PFSK-1 (cell line): ENCODE data around the gene BRMS1.

Source experiments
- FOXP2 ChIP-seq: optimal IDR thresholded peaks from 2 replicates; pipeline ENCODE3; 2011; ENCODE audit warnings: borderline replicate concordance, control low read depth, inconsistent platforms; ENCODE audit not compliant: insufficient read depth; ENCODE audit errors: extremely low read length, extremely low read depth
- POLR2AphosphoS5 ChIP-seq: IDR thresholded peaks from 2 replicates; pipeline ENCODE4 v1.6.1; 2012; ENCODE audit warnings: low read depth, mild to moderate bottlenecking, control low read depth, low read length, moderate library complexity
- REST ChIP-seq, 2 experiments: IDR thresholded peaks; 2 replicates each; pipeline versions ENCODE4 v1.6.1 to v1.8.0; 2011 to 2012; ENCODE audit warnings: low read depth in 2 of 2, low read length in 2 of 2, control low read depth in 1 of 2, inconsistent platforms in 1 of 2, mild to moderate bottlenecking in 1 of 2, moderate library complexity in 1 of 2; ENCODE audit not compliant: insufficient read depth in 1 of 2
- SIN3A ChIP-seq: IDR thresholded peaks from 2 replicates; pipeline ENCODE4 v1.6.1; 2012; ENCODE audit warnings: mild to moderate bottlenecking, low read length, moderate library complexity, borderline replicate concordance; ENCODE audit not compliant: insufficient read depth
- TAF1 ChIP-seq: IDR thresholded peaks from 2 replicates; pipeline ENCODE4 v1.6.1; 2012; ENCODE audit warnings: low read length, control low read depth, borderline replicate concordance; ENCODE audit not compliant: insufficient read depth

The BRMS1 gene

GRCh38 chr11:66311965-66312548 is 32.8 kb downstream of the BRMS1 start:
- TF ChIP-seq TAF1: 0 out of 2 replicates have a peak, but pooled peaks have one; percentile 40
- peak; percentile 79 for TF ChIP-seq POLR2AphosphoS5
- TF ChIP-seq FOXP2: no peak
- TF ChIP-seq REST (IDR thresholded peaks at IDR 0.05; ENCODE audit: insufficient read depth in 1 of 2, low read depth in 2 of 2, low read length in 2 of 2): 0 out of 4 replicates have a peak, but pooled peaks of 1 of the 2 experiments have one; percentile 27
- no peak; the same call in 1 of the 2 replicates for TF ChIP-seq SIN3A

GRCh38 chr11:66311470-66311964 is 33.4 kb downstream of the BRMS1 start:
- no peak for TF ChIP-seq SIN3A
- TF ChIP-seq POLR2AphosphoS5: no peak

GRCh38 chr11:66310324-66310723 is 34.6 kb downstream of the BRMS1 start:
- no peak for TF ChIP-seq REST (IDR thresholded peaks at IDR 0.05; ENCODE audit: insufficient read depth in 1 of 2, low read depth in 2 of 2, low read length in 2 of 2)
- TF ChIP-seq FOXP2: no peak
- TF ChIP-seq TAF1: no peak
- no peak for TF ChIP-seq SIN3A
- no peak for TF ChIP-seq POLR2AphosphoS5

GRCh38 chr11:66309475-66309874 is 35.4 kb downstream of the BRMS1 start:
- TF ChIP-seq FOXP2 (no peak), SIN3A (no peak), REST (IDR thresholded peaks at IDR 0.05; ENCODE audit: insufficient read depth in 1 of 2, low read depth in 2 of 2, low read length in 2 of 2) (no peak), TAF1 (no peak), POLR2AphosphoS5 (no peak)

- TF ChIP-seq REST (IDR thresholded peaks at IDR 0.05; ENCODE audit: insufficient read depth in 1 of 2, low read depth in 2 of 2, low read length in 2 of 2) (no peak), TAF1 (no peak), POLR2AphosphoS5 (no peak), FOXP2 (no peak), SIN3A (no peak)
Measured at GRCh38 chr11:66302656-66303055, 42.2 kb downstream of the BRMS1 start.
